HepG2 (cell line): Measurements from ENCODE around the gene PDSS2. TPM values are rescaled to one million over a fixed set of nuclear protein-coding genes. Genes with fewer than 3 reads are reported as not detected.

Experiments
- CBX1 ChIP-seq: IDR thresholded peaks from one replicate; pipeline ENCODE4 v1.6.1; 2016; ENCODE audit warnings: antibody characterized with exemption, low read depth
- CC2D1A ChIP-seq: sonication (generic); formaldehyde crosslinking; IDR thresholded peaks from 2 replicates; pipeline ENCODE4 v1.8.1; 2023; ENCODE audit warnings: mild to moderate bottlenecking, missing genetic modification reagents
- CENPT ChIP-seq: sonication (generic); formaldehyde crosslinking; IDR thresholded peaks from 2 replicates; pipeline ENCODE4 v1.8.0; 2022; ENCODE audit warnings: low read depth, mild to moderate bottlenecking, moderate library complexity, missing genetic modification reagents
- KDM5B ChIP-seq: sonication (generic); formaldehyde crosslinking; IDR thresholded peaks from 2 replicates; pipeline ENCODE4 v1.4.0; 2020; ENCODE audit warnings: missing genetic modification reagents, mild to moderate bottlenecking, borderline replicate concordance
- MEIS1 ChIP-seq: sonication (generic); formaldehyde crosslinking; IDR thresholded peaks from 2 replicates; pipeline ENCODE4 v1.9.0; 2021; ENCODE audit warnings: mild to moderate bottlenecking, missing genetic modification reagents, moderate library complexity, borderline replicate concordance
- NFYB ChIP-seq: sonication (generic); formaldehyde crosslinking; IDR thresholded peaks from 2 replicates; pipeline ENCODE4 v1.4.0; 2020; ENCODE audit warnings: missing genetic modification reagents
- PHF21A ChIP-seq: sonication (generic); formaldehyde crosslinking; IDR thresholded peaks from 2 replicates; pipeline ENCODE4 v1.5.0; 2020; ENCODE audit warnings: mild to moderate bottlenecking, missing genetic modification reagents
- RARA ChIP-seq: IDR thresholded peaks from 2 replicates; pipeline ENCODE4 v1.6.1; 2016; ENCODE audit warnings: missing genetic modification reagents, missing compliant biosample characterization
- REL ChIP-seq: sonication (generic); formaldehyde crosslinking; conservative IDR thresholded peaks from 2 replicates; pipeline ENCODE4 v1.8.0; 2022; ENCODE audit warnings: mild to moderate bottlenecking, missing genetic modification reagents, moderate library complexity
- SAFB2 ChIP-seq: sonication (generic); formaldehyde crosslinking; IDR thresholded peaks from 2 replicates; pipeline ENCODE4 v1.5.1; 2020; ENCODE audit warnings: missing genetic modification reagents, low read depth, mild to moderate bottlenecking, borderline replicate concordance
- SATB2 ChIP-seq: sonication (generic); formaldehyde crosslinking; IDR thresholded peaks from 2 replicates; pipeline ENCODE4 v1.5.0; 2020; ENCODE audit warnings: missing genetic modification reagents
- TOPORS ChIP-seq: sonication (generic); formaldehyde crosslinking; IDR thresholded peaks from 2 replicates; pipeline ENCODE4 v1.8.0; 2023; ENCODE audit warnings: mild to moderate bottlenecking, missing genetic modification reagents
- YY1 ChIP-seq: IDR thresholded peaks from 2 replicates; pipeline ENCODE4 v1.6.1; 2011; ENCODE audit warnings: low read length, low read depth, moderate library complexity, mild to moderate bottlenecking; ENCODE audit not compliant: insufficient read depth, insufficient replicate concordance
- ZBTB7B ChIP-seq: sonication (generic); formaldehyde crosslinking; IDR thresholded peaks from 2 replicates; pipeline ENCODE4 v1.4.0; 2020; ENCODE audit warnings: missing genetic modification reagents
- ZNF550 ChIP-seq: sonication (generic); formaldehyde crosslinking; IDR thresholded peaks from 2 replicates; pipeline ENCODE4 v1.4.0; 2020; ENCODE audit warnings: mild to moderate bottlenecking, missing genetic modification reagents, borderline replicate concordance
- ZNF644 ChIP-seq: IDR thresholded peaks from 2 replicates; pipeline ENCODE4 v1.6.1; 2016; ENCODE audit warnings: low read depth
- ZNF724P ChIP-seq: sonication (generic); formaldehyde crosslinking; IDR thresholded peaks from 2 replicates; pipeline ENCODE4 v1.8.0; 2022; ENCODE audit warnings: missing genetic modification reagents, borderline replicate concordance
- ZNF83 ChIP-seq: sonication (generic); formaldehyde crosslinking; IDR thresholded peaks from 2 replicates; pipeline ENCODE4 v1.4.0; 2020; ENCODE audit warnings: missing genetic modification reagents, mild to moderate bottlenecking, borderline replicate concordance
- ZSCAN31 ChIP-seq: sonication (generic); formaldehyde crosslinking; IDR thresholded peaks from 2 replicates; pipeline ENCODE4 v1.5.0; 2020; ENCODE audit warnings: low read depth, mild to moderate bottlenecking, missing genetic modification reagents
- polyA plus RNA-seq, 8 experiments: library from polyadenylated mRNA; depleted of rRNA in 3 of 8; stranded (reverse) in 7 of 8; unstranded in 1 of 8; fragments of >200 nt; fragmentation: Illumina TruSeq in 4 of 8; extraction: Trizol in 4 of 8; gene quantifications; 2 replicates each; pipeline versions ENCODE4 v1.2.1 to v1.2.3, GENCODE V29; 2011 to 2016; ENCODE audit warnings: low read depth in 4 of 8, missing spikeins in 1 of 8, mixed read lengths in 1 of 8; ENCODE audit not compliant: insufficient read depth in 1 of 8
- total RNA-seq, 5 experiments: library from RNA; depleted of rRNA; stranded (reverse); fragments of >200 nt; fragmentation: Illumina TruSeq; extraction: Trizol; gene quantifications; 2 replicates each; pipeline ENCODE4 v1.2.3, GENCODE V29; 2016; ENCODE audit warnings: low read depth in 1 of 5
- TF ChIP-seq, protein P1 (sequence below): IDR thresholded peaks from 2 replicates; pipeline ENCODE4 v1.6.1; 2016; ENCODE audit warnings: missing genetic modification reagents, missing compliant biosample characterization
- TF ChIP-seq, protein P2 (sequence below): sonication (generic); formaldehyde crosslinking; IDR thresholded peaks from 2 replicates; pipeline ENCODE4 v1.4.0; 2020; ENCODE audit warnings: low read depth, missing genetic modification reagents
- TF ChIP-seq, protein P3 (sequence below): IDR thresholded peaks from 2 replicates; pipeline ENCODE4 v1.6.1; 2018; ENCODE audit warnings: missing genetic modification reagents, mild to moderate bottlenecking, missing compliant biosample characterization

Gene PDSS2
- total and polyA plus RNA-seq, 2 of the 13 experiments (the other 11 are each of a cell fraction or from before 2014, with no cell fraction given), result 16.2 to 17.0 TPM

DNA sequence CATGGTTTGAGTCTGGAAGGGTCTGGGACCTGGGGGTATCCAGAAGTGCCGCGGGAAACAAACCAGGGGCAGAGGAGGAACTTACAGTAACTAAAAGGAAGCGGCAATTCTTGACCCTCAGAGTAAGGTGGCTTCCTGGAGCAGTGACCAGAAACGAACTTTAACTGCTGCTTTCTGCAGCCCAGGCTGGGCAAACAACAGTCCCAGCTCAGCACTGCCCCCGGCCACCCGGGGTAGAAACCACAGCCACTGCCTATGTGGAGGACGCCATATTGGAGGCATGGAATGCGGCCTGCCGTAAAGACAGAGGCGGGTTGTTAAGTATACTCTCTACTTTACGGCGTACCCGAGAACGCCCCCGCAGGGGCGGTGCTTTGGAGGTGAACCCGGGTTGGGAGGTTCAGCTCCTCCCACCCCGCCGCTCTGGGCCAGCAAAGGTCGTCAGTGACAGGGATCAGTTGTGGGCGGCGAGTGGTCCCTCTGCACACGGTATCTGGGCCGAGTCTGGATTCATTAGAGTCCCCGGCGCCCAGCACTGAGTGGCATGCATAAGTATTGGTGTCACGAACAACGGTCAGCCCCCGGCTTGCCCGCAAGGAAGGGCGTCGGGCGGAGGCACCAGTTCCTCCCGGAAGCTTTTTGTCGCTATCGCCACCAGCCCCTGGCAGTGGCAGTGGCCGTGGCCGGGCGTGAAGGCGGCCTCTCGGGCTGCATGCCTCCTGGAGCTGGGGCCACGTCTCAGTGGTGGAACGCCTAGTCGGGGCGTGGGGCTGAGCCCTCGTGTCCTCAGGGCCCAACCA is at the start of gene PDSS2 (continued):
- TF ChIP-seq KDM5B (CRISPR knock-in tag), result peak; percentile 54; the same call in 1 of the 2 replicates
- peak; percentile 30 for TF ChIP-seq CBX1
- TF ChIP-seq, protein P1, sequence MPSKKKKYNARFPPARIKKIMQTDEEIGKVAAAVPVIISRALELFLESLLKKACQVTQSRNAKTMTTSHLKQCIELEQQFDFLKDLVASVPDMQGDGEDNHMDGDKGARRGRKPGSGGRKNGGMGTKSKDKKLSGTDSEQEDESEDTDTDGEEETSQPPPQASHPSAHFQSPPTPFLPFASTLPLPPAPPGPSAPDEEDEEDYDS (CRISPR knock-in tag), result peak; percentile 90
- TF ChIP-seq CENPT (CRISPR knock-in tag), result no peak
- 0 out of 2 replicates have a peak, but pooled peaks have one; percentile 7 for TF ChIP-seq ZNF550
- TF ChIP-seq NFYB (CRISPR knock-in tag), result no peak
- TF ChIP-seq MEIS1, result peak; percentile 83; the same call in 1 of the 2 replicates
- TF ChIP-seq ZNF644 (CRISPR knock-in tag), result peak; percentile 32; the same call in 1 of the 2 replicates
- TF ChIP-seq ZNF83 (CRISPR knock-in tag), result no peak
- TF ChIP-seq RARA (CRISPR knock-in tag), result peak; percentile 74
- TF ChIP-seq ZNF724P (CRISPR knock-in tag), result peak; percentile 56; the same call in 1 of the 2 replicates
- TF ChIP-seq REL, result peak; percentile 91
- 0 out of 2 replicates have a peak, but pooled peaks have one; percentile 18 for TF ChIP-seq SATB2 (CRISPR knock-in tag)
- TF ChIP-seq, protein P2, sequence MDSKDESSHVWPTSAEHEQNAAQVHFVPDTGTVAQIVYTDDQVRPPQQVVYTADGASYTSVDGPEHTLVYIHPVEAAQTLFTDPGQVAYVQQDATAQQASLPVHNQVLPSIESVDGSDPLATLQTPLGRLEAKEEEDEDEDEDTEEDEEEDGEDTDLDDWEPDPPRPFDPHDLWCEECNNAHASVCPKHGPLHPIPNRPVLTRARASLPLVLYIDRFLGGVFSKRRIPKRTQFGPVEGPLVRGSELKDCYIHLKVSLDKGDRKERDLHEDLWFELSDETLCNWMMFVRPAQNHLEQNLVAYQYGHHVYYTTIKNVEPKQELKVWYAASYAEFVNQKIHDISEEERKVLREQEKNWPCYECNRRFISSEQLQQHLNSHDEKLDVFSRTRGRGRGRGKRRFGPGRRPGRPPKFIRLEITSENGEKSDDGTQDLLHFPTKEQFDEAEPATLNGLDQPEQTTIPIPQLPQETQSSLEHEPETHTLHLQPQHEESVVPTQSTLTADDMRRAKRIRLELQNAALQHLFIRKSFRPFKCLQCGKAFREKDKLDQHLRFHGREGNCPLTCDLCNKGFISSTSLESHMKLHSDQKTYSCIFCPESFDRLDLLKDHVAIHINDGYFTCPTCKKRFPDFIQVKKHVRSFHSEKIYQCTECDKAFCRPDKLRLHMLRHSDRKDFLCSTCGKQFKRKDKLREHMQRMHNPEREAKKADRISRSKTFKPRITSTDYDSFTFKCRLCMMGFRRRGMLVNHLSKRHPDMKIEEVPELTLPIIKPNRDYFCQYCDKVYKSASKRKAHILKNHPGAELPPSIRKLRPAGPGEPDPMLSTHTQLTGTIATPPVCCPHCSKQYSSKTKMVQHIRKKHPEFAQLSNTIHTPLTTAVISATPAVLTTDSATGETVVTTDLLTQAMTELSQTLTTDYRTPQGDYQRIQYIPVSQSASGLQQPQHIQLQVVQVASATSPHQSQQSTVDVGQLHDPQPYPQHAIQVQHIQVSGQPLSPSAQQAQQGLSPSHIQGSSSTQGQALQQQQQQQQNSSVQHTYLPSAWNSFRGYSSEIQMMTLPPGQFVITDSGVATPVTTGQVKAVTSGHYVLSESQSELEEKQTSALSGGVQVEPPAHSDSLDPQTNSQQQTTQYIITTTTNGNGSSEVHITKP (CRISPR knock-in tag), result peak; percentile 63; the same call in 1 of the 2 replicates
- peak; percentile 64; the same call in 1 of the 2 replicates for TF ChIP-seq PHF21A
- TF ChIP-seq ZSCAN31 (CRISPR knock-in tag), result peak; percentile 62
- TF ChIP-seq SAFB2 (CRISPR knock-in tag), result peak; percentile 59; the same call in 1 of the 2 replicates
- no peak for TF ChIP-seq CC2D1A
- peak; percentile 36; the same call in 1 of the 2 replicates for TF ChIP-seq ZBTB7B (CRISPR knock-in tag)
- peak; percentile 97 for TF ChIP-seq YY1
- TF ChIP-seq, protein P3, sequence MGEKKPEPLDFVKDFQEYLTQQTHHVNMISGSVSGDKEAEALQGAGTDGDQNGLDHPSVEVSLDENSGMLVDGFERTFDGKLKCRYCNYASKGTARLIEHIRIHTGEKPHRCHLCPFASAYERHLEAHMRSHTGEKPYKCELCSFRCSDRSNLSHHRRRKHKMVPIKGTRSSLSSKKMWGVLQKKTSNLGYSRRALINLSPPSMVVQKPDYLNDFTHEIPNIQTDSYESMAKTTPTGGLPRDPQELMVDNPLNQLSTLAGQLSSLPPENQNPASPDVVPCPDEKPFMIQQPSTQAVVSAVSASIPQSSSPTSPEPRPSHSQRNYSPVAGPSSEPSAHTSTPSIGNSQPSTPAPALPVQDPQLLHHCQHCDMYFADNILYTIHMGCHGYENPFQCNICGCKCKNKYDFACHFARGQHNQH (CRISPR knock-in tag), result peak; percentile 82
- TF ChIP-seq TOPORS (CRISPR knock-in tag), result peak; percentile 69; the same call in 1 of the 2 replicates
